ENCODE results near the gene TRMT61A. TPM values are rescaled to one million over a fixed set of nuclear protein-coding genes. Genes with fewer than 3 reads are reported as not detected.

TRMT61A gene
- 3.1 and 7.5 TPM in 2 replicates for total RNA-seq

DNA sequence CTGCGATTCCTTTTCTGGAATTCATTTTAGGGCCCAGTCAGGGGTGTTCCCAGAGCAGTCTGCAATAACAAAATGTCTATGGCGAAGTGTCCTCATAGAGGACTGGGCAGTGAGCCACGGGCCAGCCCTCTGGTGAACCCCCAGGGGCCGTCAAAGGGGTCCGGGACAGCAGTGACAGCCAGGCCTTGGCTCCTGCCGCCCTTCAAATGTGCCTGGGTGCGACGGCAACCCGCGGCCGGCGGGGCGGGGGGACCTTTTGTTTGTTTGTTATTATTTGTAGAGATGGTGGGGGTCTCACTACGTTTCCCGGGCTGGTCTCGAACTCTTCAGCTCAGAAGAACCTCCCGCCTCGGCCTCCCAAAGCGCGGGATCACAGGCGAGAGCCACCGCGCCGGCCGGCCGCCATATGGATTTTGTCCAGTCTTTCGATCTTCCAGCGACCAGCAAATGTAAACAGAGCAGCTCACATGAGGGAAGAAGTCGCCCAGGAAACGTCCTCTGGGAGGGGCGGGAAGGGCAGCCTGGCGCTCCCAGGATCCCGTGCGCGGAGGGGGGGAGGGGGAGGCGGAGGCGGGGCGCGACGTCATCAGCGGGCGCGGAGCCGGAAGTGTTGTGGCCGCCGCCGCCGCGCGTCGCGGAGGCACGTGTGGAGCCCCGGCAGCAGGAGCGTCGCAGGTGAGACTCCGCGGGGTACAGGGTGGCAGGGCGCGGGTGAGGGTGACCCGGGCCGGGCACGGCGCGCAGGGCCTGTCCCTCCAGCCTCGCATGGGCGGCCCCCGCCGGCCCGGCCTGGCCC is at the start of gene TRMT61A:
TSS of gene TRMT61A (plus strand) at position 610 of the 796 bp plus-strand sequence. CDS start 783 bp downstream, outside the sequence.

DNA sequence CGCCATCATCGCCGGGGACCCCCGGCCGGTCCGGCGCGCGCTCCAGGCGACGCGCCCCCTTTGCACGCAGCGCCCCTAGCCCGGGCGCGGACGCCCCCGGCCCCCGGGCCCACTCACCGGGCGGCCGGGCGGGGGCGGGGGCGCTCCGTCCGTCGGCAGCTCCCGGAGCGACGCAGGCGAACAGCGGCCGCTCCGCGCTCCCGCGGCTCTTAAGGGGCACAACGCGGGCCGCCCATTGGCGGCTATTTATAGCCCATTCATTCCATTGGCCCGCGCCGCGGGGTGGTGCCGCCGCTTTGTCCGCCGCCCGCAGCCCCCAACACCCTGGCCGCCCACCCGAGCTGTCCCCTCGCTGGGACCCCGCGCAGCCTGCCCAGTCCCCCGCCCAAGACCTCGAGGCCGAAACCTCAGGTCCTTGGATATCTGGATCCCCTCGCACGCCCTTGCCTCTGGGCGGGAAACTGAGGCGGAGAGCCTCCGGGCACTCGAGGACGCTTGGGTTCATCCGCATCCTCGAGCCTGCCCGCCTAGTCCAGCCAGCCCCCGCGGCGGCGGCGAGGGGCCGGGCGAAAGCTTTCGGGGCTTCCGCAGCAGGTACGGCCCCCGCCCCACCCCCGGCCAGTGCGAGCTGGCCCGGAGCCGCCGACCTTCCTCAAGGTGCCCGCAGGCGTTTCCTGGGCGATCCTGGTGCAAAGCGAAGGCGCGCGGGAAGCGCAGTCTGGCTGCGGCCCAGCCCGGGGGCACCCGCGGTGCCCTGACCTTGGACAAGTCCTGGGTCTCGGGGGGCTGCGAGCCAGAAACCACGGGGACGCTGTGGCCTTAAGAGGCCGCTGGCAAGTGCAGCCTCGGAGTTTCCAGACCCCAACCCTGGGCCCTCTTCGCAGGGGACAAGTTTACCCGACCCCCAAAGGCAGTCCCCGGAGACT is 6.1 kb upstream of the TRMT61A start, which contains the start of gene CKB:
TSS of gene CKB (minus strand) at position 182 of the 926 bp plus-strand sequence. CDS start 337 bp downstream, outside the sequence.

DNA sequence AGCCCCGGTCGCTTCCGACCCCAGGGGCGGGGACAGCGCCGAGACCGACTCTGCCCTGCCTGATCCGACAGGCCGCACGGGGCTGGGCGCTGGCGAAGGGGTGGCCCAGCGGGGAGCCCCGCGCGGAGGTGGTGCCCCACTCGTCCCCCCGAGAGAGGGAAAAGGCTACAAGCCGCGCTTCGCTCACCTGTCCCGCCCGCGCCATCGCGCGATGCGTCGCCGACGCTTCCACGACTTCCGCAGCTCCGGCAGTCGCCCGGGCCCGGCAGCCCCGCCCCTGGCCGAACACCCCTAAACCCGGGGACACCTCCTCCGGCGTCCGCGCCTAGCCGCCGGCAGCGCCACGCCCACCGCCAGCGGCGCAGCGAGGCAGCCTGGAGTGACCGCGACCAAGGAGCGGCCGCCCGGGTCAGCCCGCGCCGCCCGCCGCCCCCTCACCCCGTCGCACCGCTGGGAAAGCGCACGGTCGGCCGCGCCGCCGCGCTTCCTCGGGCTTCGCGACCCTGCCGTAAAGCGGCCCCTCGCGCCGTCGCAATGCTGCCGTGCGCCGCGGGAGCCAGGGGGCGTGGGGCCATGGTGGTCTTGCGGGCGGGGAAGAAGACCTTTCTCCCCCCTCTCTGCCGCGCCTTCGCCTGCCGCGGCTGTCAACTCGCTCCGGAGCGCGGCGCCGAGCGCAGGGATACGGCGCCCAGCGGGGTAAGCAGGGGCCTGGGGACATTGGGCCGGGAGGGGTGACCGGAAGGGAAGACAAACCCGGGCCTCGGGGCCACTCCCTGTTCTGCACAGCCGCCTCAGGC is 33.6 kb downstream of the TRMT61A start, which contains the start of the genes BAG5 and COA8:
TSS of gene BAG5 (minus strand) at position 229 of the 797 bp plus-strand sequence. CDS start 1,493 bp downstream, outside the sequence.
TSS of gene COA8 (plus strand) at position 532 of the 797 bp plus-strand sequence. CDS start at position 574, 42 bp downstream.

Other genes with a start within 250 kb of the TRMT61A start
- gene EIF5, start 195.0 kb upstream of the TRMT61A start, total RNA-seq, result 109 and 198 TPM in 2 replicates
- 42.6 and 84.7 TPM in 2 replicates for gene MARK3, start 143.8 kb upstream of the TRMT61A start, total RNA-seq
- 5.0 and 6.3 TPM in 2 replicates for gene CKB, start 6.4 kb upstream of the TRMT61A start, total RNA-seq
- 19.9 and 25.6 TPM in 2 replicates for gene BAG5, start 33.5 kb downstream of the TRMT61A start, total RNA-seq
- 16.2 and 16.8 TPM in 2 replicates for gene COA8, start 33.8 kb downstream of the TRMT61A start, total RNA-seq
- 184 and 300 TPM in 2 replicates for gene KLC1, start 100.0 kb downstream of the TRMT61A start, total RNA-seq
- 13.5 and 17.6 TPM in 2 replicates for gene XRCC3, start 186.3 kb downstream of the TRMT61A start, total RNA-seq
- 70.4 and 83.5 TPM in 2 replicates for gene ZFYVE21, start 186.6 kb downstream of the TRMT61A start, total RNA-seq